HG02759 (cell line): ENCODE data around the gene SLC28A3.

ENCODE experiments used
- ATAC-seq: cut with Tn5 transposase; IDR thresholded peaks from one replicate; pipeline ENCODE4 v1.9.1; 2021; ENCODE audit warnings: mild to moderate bottlenecking, moderate library complexity; ENCODE audit not compliant: unreplicated experiment

Gene SLC28A3

GRCh38 chr9:84255696-84256095, 84.9 kb downstream of the SLC28A3 start:
- ATAC-seq = no peak

GRCh38 chr9:84254972-84255371, 85.6 kb downstream of the SLC28A3 start:
- ATAC-seq = no peak

- ATAC-seq = no peak
Measured at GRCh38 chr9:84251921-84252320, 88.6 kb downstream of the SLC28A3 start.

DNA sequence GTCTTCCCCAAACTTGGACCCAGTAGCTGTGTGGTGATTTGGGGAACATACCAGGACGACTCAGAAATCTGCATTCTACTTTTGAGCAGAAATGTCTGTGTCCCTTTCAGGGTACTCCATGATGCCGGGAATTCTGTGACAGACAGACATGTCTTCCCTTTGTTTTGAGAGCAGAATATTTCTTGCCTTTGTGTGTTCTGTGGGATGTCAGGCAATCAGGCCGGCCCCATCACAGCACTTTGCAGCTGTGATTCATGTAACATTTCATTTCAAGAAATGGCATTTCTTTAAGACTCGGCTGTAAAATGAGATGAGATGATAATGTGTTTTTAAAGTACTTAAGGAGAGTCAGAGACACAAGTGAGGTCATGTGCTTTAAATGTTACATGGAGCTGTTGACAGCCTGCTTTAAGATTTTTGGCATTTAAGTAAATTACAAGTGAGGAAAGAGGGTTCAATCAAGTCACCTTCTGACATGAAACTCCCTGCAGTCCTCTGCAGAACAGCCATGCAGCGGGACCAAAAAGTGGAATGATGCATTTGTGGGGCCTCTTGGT, 98.7 kb downstream of the SLC28A3 start:
- ATAC-seq = no peak

DNA sequence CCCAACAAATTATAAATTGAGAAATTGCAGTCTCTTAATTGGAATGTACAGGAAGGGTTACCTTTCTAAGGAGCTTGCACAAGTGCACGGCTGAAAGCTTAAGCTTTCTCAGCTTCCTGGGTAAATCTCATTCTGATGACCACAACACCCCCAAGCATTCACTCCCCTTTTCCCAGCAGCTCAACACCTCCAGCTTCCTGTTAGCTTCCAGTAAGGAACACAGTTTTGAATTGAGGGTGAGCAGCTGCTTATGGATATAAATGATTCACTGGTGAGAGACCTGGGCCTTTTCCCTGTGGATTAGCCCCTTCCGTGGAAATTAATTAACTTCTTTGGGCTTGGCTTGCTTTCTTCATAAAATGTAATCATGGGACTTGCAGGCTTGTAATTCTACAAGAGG, 101.2 kb downstream of the SLC28A3 start:
- no peak for ATAC-seq

GRCh38 chr9:84238652-84239051, 101.9 kb downstream of the SLC28A3 start:
- ATAC-seq = no peak

GRCh38 chr9:84235511-84235910, 105.0 kb downstream of the SLC28A3 start:
- ATAC-seq = no peak

DNA sequence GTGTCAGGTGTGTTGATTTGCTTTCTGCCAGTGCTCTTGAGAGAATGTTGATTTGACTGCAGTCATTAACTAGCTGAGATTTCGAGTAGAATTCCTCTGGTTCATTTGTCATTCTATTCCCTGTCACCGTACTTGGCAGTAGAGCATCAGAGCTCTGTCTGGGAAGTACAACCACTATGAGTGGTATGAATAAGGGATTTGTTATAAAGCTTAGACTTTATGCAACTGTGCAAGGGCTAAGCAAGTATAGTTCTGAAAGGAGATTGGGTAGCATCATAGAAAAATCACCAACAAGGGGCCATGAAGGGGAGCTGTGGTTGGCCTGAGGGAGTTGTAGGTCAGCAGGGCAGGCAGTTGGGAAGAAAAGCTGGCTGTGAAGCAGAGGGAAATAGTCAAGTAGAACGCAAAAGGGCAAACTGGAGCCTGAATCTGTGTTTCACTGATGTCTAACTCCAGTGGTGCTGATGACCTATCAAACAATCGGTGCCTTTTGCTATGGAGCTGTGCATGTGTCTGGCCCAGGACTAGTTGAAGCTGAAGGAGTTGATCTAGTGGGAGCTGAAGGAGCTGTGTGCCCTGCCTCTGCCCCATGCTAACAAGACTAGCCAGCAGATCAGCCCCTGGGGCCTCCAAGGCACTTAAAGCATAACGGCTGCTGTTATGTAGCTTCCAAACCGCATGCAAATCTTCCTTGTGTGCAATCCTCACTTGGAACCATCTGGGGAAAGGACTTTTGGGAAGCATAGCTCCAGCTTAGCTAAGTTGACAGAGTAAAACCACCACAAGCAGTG, 110.0 kb downstream of the SLC28A3 start:
- no peak for ATAC-seq

DNA sequence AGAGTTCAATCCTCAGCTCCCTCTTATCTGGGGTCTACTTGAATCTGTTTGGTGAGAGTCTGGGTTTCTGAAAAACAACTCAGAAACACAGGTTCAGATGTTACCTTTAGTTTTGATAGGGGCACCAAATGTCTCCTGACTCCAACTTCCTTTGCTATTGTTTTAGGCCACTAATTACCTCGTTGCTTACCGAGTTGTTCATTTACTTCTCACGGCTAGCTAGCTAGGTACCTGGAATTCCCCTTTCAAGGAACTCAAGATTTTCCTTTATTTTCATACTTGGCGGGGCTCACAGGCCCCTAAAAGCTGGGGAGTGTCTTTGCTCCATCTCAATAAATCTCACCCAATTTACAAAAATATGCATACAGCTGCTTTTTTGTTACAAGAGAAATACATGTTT, 111.4 kb downstream of the SLC28A3 start:
- no peak for ATAC-seq

DNA sequence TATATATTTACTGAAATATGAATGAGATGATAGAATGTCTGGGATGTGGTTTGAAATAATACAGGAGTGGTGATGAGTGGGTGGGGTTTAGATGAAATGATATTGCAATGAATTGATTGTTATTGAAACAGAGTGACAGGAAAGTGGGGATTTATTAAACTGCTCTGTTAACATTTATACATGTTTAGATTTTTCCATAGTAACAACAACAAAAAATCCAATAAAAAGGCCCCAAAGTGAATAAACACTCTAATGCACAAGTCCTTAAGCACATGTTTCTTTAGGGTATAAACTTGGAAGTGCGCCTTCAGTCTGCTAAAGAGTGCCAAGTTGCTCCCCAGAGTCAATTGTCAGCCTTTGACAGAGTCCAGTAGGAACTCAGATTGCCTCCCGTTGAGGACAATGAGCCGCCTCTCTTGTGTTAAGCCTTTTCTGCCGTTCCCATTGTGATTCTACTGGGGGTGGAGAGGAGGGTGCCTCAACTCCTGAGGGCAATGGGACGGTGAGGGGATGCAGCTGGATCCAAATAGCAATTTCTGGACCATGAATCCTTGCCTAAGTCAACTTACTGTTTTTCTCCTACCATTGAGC, 112.3 kb downstream of the SLC28A3 start:
- no peak for ATAC-seq

DNA sequence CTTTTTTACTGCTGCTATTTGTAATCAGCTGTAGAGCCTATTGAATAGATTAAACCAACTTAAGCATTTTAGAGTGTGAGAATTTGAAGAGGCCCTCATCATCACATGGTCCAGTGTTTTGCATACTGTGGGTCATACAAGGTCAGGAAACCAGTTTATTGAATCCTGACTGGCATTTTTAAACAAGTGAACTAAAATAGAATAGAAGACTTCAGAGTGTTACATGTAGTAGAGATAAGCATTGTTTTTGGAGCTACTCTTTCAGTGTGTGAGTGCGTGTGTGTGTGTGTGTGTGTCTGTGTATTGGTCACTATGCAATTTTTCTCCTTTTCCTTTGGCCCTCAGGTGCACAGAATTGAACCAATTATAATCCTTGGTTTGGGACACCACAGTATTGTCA, 114.4 kb downstream of the SLC28A3 start:
- no peak for ATAC-seq
